CD1c-positive myeloid dendritic cell (primary cell): ENCODE data around the gene YY1.
"Not testable (repeated sequence)": the region's sequence is repeated elsewhere in the genome, so short reads cannot be mapped to it uniquely, and the experiment has no call there.

Source experiments
- DNase-seq: peaks from one replicate; pipeline ENCODE4 v3.0.0-alpha.2; 2016; ENCODE audit errors: extremely low spot score

Gene YY1

DNA sequence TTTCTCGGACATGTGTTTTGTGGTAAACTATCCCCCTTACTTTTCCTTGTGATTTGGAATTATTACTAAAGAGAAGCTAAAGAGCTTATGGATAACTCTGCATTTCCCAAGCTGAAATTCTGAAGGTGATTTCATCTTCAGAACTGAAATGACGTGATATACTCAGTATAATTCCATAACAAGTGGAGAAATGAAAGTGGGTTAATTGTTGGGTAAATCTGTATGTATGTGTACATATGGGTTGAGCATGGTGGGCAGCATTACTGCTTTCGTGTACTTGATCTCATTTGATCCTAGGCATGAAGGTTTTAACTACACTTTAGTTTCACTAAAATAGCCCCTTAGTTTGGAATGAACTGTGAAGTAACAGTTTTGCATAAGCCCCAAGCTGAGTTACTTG is 4.1 kb downstream of the YY1 start:
- no peak for DNase-seq

DNA sequence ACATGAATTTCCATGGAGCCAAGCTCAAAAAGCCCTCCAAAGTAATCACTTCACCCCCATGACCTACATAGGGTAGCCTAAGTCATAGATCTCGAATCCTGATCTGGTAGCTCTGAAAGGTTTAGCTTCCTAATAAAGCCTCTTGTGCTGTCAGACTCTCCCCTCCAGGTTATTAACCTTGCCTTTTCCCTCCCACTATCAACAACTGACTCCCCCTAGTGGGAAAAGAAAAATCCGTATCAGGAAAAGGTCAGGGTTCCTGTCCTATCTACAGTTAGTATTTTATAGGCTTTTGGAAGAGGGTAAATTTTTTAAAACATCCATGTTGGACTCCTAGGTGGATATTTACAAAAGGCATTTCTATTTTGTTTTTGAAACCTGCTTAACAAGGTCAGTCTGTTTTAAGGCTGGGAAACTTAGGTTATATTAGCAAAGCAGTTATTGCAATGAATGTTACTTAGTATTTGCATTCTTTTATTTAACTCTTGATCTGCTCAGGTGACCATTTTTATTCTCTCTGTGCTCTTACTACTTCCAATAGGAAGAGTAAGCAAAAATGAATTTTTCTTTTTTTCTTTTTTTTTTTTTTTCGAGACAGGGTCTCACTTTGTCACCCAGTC is 8.0 kb downstream of the YY1 start:
- DNase-seq: peak; percentile 65

DNA sequence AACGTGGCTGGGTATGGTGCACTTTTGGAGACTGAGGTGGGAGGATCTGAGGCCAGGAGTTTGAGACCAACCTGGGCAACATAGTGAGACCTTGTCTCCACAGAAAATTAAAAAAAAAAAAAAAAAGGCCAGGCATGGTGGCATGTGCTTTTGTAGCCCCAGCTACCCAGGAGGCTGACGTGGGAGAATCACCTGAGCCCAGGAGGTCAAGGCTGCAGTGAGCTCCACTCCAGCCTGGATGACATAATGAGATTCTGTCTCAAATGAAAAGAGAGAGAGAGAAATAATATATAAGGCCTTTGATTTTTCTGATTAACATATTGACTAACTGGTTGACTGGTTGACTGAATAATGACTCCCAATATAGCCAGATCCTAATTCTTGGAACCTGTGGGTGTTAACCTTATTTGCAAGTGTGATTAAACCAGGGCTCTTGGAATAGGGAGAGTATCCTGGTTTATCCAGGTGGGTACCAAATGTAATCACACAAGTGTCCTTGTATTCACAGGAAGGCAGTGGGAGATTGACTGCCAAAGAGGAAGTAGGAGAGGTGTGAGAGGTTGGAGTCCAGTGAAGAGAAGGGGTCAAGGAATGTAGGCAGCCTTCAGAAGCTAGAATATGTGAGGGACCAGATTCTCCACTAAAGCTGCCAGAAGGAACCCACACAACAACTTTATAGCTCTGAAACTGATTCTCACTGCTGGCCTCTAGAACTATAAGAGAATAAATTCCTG is 12.0 kb downstream of the YY1 start:
- DNase-seq: no peak

DNA sequence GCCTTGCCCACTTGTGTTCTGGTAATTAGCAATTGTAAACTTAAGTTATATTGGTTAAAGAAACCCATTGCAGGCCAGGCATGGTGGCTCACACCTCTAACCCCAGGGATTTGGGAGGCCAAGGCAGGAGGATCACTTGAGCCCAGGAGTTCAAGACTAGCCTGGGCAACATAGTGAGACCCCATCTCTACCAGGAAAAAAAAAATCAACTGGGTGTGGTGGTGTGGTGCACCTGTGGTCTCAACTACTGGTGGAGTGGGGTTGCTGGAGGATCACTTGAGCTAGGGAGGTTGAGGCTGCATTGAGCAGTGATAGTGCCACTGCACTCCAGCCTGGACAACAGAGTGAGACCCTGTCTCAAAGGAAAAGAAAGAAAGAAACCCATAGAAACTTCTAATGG is 13.7 kb downstream of the YY1 start:
- DNase-seq: no peak

DNA sequence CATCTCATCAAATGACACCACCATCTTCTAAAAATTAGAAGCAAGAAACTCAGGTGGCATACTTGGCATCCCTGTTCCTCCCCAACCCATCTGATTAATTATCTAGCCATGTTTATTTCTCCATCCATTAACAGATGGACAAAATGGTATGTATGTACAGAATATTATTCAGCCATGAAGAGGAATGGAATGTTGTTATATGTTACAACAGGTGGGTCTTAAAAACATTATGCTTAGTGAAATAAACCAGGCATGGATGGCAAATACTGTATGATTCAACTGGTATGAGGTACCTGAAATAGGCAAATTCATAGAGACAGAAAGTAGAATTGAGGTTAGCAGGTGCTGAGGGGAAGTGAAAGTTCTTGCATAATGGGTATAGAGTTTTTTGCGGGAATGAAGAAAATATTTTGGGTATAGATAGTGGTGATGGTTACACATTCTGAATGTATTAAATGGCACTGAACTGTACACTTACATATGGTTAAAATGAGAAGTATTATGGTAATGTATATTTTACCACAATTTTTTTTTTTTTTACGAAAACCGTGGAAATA is 17.5 kb downstream of the YY1 start:
- no peak for DNase-seq

DNA sequence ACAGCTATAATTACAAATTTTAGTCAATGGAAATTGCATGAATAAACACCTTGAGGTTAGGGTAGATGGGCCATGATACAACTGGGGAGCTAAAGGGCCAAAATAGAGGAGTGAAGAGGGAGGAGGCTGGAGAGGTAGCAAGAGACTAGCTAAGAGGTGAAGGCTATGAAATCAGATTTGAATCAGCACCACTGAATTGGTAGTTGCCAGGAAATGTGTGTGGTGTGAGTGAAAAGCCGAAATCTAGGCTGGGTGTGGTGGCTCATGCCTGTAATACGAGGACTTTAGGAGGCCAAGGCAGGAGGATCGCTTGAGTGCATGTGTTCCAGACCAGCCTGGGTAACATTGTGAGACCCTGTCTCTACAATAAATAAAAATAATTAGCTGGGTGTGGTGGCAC is 22.7 kb downstream of the YY1 start:
- DNase-seq: no peak

DNA sequence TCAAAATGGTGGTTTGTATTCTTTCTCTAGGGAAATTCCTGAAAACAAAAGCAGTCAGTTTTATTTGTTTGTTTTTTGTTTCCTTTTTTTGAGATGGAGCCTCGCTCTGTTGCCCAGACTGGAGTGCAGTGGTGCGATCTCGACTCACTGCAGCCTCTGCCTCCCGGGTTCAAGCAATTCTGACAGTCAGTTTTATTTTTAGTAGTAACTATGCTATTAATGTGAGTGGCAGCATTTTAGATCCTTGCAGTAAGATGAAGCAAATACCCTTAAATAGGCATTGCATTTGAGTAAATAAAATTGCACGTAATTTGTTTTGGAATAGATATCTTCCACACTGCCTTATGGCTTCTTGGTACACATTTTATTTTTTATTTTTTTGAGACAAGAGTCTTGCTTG is 23.6 kb downstream of the YY1 start:
- DNase-seq: no peak

DNA sequence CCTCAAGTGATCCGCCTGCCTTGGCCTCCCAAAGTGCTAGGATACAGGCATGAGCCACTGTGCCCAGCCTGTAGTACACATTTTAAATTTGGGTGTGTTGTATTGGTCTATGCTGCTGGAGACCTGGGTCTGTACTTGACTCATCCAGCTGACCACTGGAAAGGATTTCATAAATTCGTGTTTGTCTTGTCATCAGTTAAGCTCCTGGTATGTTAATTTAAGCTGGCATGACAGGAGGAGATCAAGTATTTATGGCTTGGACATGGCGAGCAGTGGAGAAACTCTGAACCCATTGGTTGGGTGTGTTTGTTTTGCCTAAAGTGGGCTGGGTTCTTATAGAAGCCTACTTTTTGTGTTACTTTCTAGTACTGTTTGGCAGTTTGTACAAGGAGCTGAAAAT is 24.2 kb downstream of the YY1 start:
- no peak for DNase-seq

DNA sequence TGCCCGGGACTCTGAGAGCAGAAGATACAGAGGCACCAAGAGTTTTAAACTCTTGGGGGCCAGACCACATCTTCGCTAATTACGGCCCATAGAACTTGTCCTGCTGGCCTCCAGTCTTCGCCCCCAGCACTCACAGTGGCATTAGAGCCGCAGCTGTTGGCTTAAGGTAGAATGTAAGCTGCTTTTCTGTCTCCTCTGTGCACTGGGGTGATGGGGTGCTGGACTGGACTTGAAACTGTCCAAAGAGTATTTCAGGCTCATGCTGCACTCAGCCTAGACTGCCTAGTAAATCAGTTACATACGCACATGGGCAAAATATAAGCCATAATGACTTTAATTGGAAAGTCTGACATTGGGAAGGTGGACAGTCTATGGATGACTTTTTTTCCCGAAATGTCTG is 29.0 kb downstream of the YY1 start:
- DNase-seq: no peak

DNA sequence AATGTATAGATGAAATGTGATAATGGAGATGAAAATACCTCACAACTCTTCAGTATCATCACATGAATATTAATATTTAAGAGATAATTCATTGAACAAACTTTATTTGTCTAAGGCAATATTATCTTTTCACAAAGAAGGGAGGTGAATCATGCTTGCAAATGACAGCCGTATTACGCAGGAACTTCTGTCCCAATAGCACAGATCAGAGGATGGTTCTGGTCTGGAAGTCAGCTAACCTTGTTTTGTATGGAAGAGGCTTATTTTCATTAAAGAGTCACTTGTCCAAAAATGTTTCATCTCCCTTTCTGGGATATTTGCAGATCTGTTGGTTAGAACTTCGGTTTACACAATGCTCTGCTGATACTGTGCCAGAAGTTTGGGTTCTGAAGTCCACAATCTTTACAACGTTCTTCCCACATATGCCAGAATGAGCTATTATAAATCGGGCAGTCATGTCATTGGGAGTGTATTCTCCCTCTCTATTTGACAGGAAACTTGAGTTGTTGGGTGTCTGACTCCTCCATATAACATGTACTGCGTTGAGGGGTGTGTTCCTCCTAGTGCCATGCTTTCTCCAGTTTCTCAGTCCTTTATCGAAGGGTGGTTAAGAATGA is 29.8 kb downstream of the YY1 start:
- DNase-seq: no peak

DNA sequence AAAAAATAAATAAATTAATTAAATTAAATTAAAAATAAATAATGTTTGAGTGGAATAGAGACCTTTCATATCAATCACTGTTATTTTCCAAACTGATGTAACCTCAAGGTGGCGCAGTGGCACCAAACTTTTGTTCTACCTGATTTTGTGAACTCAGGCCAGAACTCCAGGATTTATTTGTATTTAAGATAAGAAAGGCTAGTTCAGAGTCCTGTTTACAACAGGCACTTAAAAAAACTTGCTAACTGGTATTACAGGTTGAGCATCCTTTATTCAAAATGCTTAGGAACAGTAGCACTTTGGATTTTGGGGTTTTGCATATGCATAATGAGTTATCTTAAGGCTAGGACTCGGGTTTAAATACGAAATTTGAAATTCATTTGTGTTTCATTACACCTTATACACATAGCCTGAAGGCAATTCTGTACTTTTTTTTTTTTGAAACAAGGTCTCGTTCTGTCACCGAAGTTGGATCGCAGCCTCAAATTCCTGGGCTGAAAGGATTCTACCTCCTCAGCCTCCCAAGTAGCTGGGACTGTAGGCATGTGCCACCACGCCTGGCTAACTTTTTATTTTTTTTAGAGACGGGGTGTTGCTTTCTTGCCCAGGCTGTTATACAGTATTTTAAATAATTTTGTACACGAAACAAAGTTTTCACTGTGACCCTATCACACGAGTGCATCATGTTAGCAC is 32.4 kb downstream of the YY1 start:
- DNase-seq: peak; percentile 18

DNA sequence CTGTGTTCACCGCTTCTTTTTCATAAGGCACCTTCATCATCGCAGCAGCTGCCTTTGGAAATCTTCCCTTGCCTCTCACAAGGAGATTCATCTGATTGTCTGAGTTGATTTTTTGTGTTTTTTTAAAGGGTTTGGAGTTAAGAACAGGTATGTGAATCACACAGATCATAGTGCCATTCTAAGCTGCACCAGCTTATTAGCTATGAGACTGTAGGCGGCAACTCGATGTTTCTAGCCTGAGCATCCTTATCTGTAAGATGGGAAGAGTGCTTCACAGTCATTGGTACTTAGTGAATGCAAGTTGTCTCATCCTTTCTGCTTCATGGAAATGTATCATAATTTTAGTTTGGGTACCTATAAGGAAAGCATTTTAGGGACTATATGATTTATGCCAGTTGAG is 35.3 kb downstream of the YY1 start:
- no peak for DNase-seq

DNA sequence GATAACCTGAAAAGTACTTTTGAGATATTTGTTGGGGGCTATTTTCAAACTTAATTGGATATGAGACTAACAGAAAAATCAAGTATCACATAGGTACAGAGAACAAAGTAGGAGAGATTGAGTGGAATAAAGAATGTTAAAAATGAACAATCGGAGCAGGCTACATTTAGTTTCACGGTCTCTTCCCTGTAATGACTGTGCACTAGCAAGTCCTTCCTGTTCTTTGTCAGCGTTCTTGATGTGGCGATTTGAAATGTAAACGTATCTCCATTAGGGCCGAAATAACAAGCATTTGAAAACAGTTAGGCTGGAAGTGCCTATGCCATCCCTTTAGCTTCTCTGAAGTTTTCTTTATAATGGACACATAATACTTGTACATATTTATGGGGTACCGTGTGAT is 36.3 kb downstream of the YY1 start:
- DNase-seq: no peak

DNA sequence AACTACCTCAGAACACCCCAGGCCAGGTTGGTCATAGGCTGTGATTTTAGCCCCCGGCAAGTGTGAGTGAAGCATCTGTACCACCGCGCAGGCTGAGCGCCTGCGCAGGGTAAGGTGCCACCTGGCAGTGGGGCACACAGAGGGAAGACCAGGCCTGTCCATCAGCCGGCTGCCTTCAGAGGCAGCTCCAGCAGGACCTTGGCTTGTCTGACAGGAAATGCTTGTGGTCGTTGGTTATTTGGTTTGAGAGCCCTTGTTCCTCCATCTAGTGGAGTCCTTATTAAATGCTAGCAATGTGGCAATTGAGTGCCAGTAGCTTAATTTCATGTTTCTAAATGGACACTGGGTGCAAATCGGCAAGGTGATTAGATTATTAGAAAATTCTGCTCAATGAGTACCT is 39.8 kb downstream of the YY1 start:
- DNase-seq: no peak

DNA sequence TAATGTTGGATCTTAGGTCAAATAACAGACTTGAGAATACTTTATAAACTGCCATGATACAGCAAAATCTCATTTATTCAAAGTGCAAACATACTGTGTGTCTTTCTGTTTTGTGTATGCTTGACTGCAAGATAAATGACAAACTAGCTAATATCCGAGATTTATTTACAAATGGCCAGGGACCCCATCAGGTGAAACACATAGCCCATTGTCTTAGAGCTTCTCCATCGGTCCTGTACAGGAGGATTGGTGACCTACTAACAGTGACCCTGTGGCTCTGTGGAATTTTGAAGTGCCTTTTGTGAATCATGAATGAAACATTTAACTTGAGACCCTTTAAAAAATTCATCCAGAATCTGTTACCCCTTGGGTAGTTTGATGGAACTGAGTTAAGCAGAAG is 40.2 kb downstream of the YY1 start:
- no peak for DNase-seq

DNA sequence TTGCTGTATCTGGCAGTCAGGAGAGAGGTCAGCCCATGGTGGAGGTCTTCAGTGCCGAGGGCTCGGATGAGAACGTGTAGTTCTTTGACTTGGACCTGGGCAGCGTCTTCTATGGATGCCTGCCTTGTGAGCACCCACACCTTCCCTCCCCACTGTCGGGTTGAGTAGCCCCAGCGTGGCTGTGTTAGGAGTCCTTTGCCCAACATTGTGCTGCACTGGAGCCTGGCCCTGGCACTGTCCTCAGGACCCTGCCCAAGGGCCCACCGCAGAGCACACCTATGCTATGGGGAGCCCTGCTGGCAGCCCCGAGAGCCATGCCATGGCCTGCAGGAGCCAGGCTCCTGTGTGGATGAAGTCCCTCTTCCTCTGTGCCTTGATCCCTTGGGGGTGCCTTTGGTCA is 40.6 kb downstream of the YY1 start:
- DNase-seq: no peak

DNA sequence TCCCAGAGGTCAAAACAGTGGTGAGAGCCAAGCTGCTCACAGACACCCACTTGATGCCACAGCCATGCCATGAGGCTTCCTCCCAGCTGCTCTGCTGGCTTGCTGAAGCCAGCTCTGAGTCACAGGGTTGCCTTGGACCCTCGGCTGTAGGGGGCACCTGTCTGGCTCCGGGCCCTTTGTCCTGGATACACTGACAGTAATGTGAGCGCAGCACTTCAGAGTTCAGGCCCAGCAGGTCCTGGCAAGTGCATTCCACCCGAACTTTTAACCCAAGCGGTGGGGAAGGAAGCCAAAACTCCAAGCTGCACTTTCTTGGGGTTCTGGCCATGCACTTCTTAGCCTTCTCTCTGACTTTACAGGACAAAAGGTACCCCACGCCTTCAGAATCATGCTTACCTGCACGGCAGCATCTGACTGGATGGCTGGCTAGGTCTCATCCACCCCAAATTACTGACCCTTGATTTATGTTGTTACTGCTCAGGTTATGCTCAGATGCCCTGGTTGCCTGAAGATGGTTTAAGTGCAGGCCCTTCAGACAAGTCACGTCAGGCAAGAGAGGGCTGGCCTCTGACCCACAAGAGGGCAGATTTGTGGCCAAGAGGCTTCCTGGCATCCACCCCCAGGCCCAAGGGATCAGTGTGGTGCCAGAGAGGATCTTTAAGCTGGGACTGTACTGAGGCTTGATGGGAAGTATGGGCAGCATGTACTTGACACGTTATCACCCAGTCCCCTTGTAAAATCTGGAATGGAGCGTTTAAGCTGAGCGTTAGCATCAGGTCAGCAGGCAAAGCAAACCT is 42.5 kb downstream of the YY1 start:
- DNase-seq: no peak

DNA sequence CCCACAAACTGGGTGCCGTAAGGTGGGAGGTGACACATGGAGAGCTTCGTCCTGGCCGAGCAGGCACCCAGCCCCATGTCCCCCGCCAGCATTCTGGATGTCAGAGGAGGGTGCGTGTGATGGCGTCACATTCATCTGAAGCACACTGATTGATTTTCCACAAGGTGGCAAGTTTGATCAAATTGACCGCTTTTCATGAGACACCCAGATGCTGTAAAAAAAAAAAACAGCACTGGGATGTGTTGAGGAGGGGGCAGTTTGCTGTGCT is 43.1 kb downstream of the YY1 start:
- no peak for DNase-seq

DNA sequence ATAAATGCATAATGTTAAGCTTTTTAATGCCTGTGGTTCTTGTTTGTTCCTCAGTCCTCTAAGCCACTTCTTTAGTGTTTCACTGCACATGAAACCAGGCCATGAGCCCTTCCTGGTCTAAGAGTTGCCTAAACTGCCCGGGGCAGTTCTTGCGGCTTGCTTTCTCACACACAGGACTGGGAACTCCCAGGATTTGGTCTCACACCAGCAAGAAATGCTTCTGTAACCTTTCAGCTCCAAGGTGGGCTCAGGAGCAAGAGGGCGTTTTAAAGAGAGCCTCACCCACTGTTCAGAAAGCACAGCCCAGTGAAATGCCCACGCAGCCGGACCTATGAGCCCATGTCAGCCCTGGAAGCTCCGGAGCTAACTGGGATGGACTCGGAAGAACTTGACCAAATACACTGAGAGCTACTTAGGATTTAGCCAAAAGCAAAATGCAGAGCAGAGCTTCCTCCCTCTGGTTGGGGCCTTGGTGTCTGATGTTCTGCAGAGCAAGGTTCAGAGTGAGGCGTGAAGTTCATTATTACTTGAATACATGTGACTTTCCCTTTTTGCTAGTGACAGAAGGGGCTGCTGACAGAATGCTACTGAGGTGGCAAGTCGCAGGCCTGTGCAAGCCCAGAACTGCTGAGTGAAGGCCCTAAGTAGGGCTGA is 43.9 kb downstream of the YY1 start:
- DNase-seq: no peak

DNA sequence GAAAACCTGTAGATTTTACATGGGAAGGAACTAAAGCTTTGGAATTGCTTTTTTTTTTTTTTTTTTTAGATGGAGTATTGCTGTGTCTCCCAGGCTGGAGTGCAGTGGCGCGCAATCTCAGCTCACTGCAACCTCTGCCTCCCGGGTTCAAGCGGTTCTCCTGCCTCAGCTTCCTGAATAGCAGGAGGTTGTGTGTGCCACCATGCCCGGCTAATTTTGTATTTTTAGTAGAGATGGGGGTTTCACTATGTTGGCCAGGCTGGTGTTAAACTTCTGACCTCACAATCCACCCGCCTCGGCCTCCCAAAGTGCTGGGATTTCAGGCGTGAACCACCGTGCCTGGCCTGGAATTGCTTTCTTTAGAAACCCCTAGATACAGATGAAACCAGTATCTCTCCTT is 44.5 kb downstream of the YY1 start:
- not testable (repeated sequence) for DNase-seq
